CD14-positive monocyte (primary cell): Measurements from ENCODE around the gene SCUBE3. TPM values are rescaled to one million over a fixed set of nuclear protein-coding genes. Genes with fewer than 3 reads are reported as not detected.

ENCODE experiments used
- DNase-seq, 3 donors: peaks; one replicate each; pipeline ENCODE4 v3.0.0-alpha.2; 2011 to 2022
- H2AFZ ChIP-seq: 2 replicates; pipeline ENCODE4 v1.6.0; 2012; ENCODE audit warnings: mild to moderate bottlenecking, low read depth, low read length, inconsistent platforms; ENCODE audit not compliant: insufficient read depth, poor library complexity, severe bottlenecking
- H3K27ac ChIP-seq, 2 donors: 1 replicate in 1 of 2; 2 replicates in 1 of 2; pipeline ENCODE4 v1.5.1; 2012 to 2013; ENCODE audit warnings: low read length in 2 of 2, control low read depth in 1 of 2, inconsistent platforms in 1 of 2, low read depth in 1 of 2, mild to moderate bottlenecking in 1 of 2
- H3K27me3 ChIP-seq, 2 donors: one replicate each; pipeline versions ENCODE4 v1.6.0 to v1.6.1; 2011 to 2013; ENCODE audit warnings: low read length in 2 of 2; ENCODE audit not compliant: control insufficient read depth in 2 of 2, insufficient read depth in 2 of 2
- H3K36me3 ChIP-seq, 2 donors: replicated peaks in 1 of 2; 1 replicate in 1 of 2; 2 replicates in 1 of 2; pipeline versions ENCODE4 v1.5.1 to v1.6.1; 2012 to 2013; ENCODE audit warnings: low read length in 2 of 2, control low read depth in 1 of 2, inconsistent platforms in 1 of 2, mild to moderate bottlenecking in 1 of 2; ENCODE audit not compliant: insufficient read depth in 2 of 2, control insufficient read depth in 1 of 2
- H3K4me1 ChIP-seq, 2 donors: 1 replicate in 1 of 2; 2 replicates in 1 of 2; pipeline versions ENCODE4 v1.5.1 to v1.6.1; 2012 to 2013; ENCODE audit warnings: low read length in 2 of 2, control low read depth in 1 of 2, inconsistent platforms in 1 of 2, mild to moderate bottlenecking in 1 of 2, moderate library complexity in 1 of 2; ENCODE audit not compliant: insufficient read depth in 2 of 2, control insufficient read depth in 1 of 2
- H3K4me2 ChIP-seq: replicated peaks from 2 replicates; pipeline ENCODE3; 2012; ENCODE audit warnings: low read length, moderate library complexity, mild to moderate bottlenecking; ENCODE audit not compliant: poor library complexity, severe bottlenecking; ENCODE audit errors: extremely low read depth
- H3K4me3 ChIP-seq, 3 experiments: fragments of 200-600 bp in 1 of 3; sonication (generic) in 1 of 3; replicated peaks in 1 of 3; 1 replicate in 2 of 3; 2 replicates in 1 of 3; pipeline ENCODE4 v1.5.1; 2011 to 2013; ENCODE audit warnings: low read length in 3 of 3, mild to moderate bottlenecking in 3 of 3, control low read depth in 2 of 3, low read depth in 2 of 3, inconsistent platforms in 1 of 3, moderate library complexity in 1 of 3
- H3K79me2 ChIP-seq: 2 replicates; pipeline ENCODE4 v1.6.0; 2012; ENCODE audit warnings: mild to moderate bottlenecking, control low read depth, inconsistent platforms, low read length, moderate library complexity; ENCODE audit not compliant: insufficient read depth
- H3K9ac ChIP-seq: 2 replicates; pipeline ENCODE4 v1.6.0; 2017; ENCODE audit warnings: low read length, mild to moderate bottlenecking; ENCODE audit not compliant: insufficient read depth, poor library complexity, severe bottlenecking
- H3K9me3 ChIP-seq, 2 donors: replicated peaks in 1 of 2; 1 replicate in 1 of 2; 2 replicates in 1 of 2; pipeline versions ENCODE4 v1.5.1 to v1.6.1; 2012 to 2013; ENCODE audit warnings: low read length in 2 of 2, control low read depth in 1 of 2; ENCODE audit not compliant: control insufficient read depth in 1 of 2, insufficient read depth in 1 of 2
- H4K20me1 ChIP-seq: 2 replicates; pipeline ENCODE4 v1.6.0; 2012; ENCODE audit warnings: mild to moderate bottlenecking, low read length, control low read depth, moderate library complexity; ENCODE audit not compliant: insufficient read depth
- H3K27ac Mint-ChIP-seq, 7 donors: one replicate each; pipeline ENCODE4 v1.8.0; 2020; ENCODE audit warnings: mild to moderate bottlenecking in 7 of 7, mixed read lengths in 7 of 7, moderate library complexity in 6 of 7, inconsistent platforms in 2 of 7
- H3K27me3 Mint-ChIP-seq, 3 donors: one replicate each; pipeline ENCODE4 v1.8.0; 2021 to 2022; ENCODE audit warnings: low read depth in 3 of 3, mild to moderate bottlenecking in 3 of 3, mixed read lengths in 3 of 3, moderate library complexity in 3 of 3, inconsistent platforms in 1 of 3
- H3K36me3 Mint-ChIP-seq, 2 donors: one replicate each; pipeline ENCODE4 v1.8.0; 2020; ENCODE audit warnings: mixed read lengths in 2 of 2, inconsistent platforms in 1 of 2, mild to moderate bottlenecking in 1 of 2
- H3K4me1 Mint-ChIP-seq: one replicate; pipeline ENCODE4 v1.8.0; 2020; ENCODE audit warnings: mild to moderate bottlenecking, mixed read lengths
- H3K4me3 Mint-ChIP-seq, 2 donors: one replicate each; pipeline ENCODE4 v1.8.0; 2020; ENCODE audit warnings: mild to moderate bottlenecking in 2 of 2, mixed read lengths in 2 of 2, moderate library complexity in 1 of 2
- H3K9me3 Mint-ChIP-seq, 7 donors: one replicate each; pipeline ENCODE4 v1.8.0; 2020 to 2022; ENCODE audit warnings: mixed read lengths in 7 of 7, mild to moderate bottlenecking in 6 of 7, moderate library complexity in 6 of 7, inconsistent platforms in 2 of 7
- WGBS: methylation state at CpG from one replicate; pipeline ENCODE4 v1.1.5; 2013; ENCODE audit warnings: missing lambda C conversion rate; ENCODE audit not compliant: insufficient coverage; 5-methylcytosine and 5-hydroxymethylcytosine counted together
- intact Hi-C, 2 donors: fragments of 100-400 bp; cut with micrococcal nuclease; formaldehyde crosslinking; loops; one replicate each; pipeline versions ENCODE4 v1.15.0 to v1.15.1; 2023
- polyA plus RNA-seq, 3 donors: library from polyadenylated mRNA; depleted of rRNA in 1 of 3; unstranded in 2 of 3; stranded (reverse) in 1 of 3; fragments of 300-500 nt in 2 of 3; fragments of >200 nt in 1 of 3; fragmentation: Illumina TruSeq in 2 of 3; gene quantifications; 1 replicate in 2 of 3; 2 replicates in 1 of 3; pipeline ENCODE4 v1.2.3, GENCODE V29; 2012 to 2021
- TF ChIP-seq, protein P1 (sequence below): fragments of 200-600 bp; IDR thresholded peaks from one replicate; pipeline ENCODE4 v1.8.0; 2022; ENCODE audit warnings: antibody characterized with exemption, mild to moderate bottlenecking

Gene SCUBE3
- polyA plus RNA-seq, 3 donors = not detected

DNA sequence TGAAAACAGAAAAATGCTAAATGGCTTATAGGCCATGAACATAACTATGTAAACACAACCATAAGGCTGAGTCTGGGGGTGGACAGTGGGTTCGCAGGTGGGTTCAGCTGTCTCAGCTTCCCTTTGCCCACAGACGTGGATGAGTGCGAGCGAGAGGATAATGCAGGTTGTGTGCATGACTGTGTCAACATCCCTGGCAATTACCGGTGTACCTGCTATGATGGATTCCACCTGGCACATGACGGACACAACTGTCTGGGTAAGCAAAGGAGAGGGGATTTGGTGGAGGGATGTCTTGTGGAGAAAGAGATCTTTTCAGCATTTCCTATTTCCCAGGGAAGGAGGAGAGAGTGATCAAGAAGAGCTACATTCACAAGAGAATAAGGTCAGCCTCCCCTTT is 14.7 kb downstream of the SCUBE3 start:
- Histone ChIP-seq H3K9me3 (no peaks in the 10 kb centered on the region), H4K20me1 (no peaks in the 10 kb centered on the region), H3K4me1 (peaks cover 0 to 2% of the 10 kb centered on the region in 2 donors), H3K4me2 (no peak overlapping the region), H3K27me3 (peaks cover 5 to 8% of the 10 kb centered on the region in 2 donors), H3K4me3 (no peak overlapping the region), H2AFZ (no peak overlapping the region), H3K9ac (no peak overlapping the region), H3K36me3 (no peaks in the 10 kb centered on the region), H3K27ac (no peak overlapping the region), H3K79me2 (no peaks in the 10 kb centered on the region)
- DNase-seq = no peak
- TF ChIP-seq, protein P1, sequence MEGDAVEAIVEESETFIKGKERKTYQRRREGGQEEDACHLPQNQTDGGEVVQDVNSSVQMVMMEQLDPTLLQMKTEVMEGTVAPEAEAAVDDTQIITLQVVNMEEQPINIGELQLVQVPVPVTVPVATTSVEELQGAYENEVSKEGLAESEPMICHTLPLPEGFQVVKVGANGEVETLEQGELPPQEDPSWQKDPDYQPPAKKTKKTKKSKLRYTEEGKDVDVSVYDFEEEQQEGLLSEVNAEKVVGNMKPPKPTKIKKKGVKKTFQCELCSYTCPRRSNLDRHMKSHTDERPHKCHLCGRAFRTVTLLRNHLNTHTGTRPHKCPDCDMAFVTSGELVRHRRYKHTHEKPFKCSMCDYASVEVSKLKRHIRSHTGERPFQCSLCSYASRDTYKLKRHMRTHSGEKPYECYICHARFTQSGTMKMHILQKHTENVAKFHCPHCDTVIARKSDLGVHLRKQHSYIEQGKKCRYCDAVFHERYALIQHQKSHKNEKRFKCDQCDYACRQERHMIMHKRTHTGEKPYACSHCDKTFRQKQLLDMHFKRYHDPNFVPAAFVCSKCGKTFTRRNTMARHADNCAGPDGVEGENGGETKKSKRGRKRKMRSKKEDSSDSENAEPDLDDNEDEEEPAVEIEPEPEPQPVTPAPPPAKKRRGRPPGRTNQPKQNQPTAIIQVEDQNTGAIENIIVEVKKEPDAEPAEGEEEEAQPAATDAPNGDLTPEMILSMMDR = no peak
- 95% methylated on average over 4 of the region's 6 CpGs for WGBS
- H3K27ac Mint-ChIP-seq = no peak overlapping the region
- peaks cover 0 to 2% of the 10 kb centered on the region in 2 donors for H3K36me3 Mint-ChIP-seq
- intact Hi-C loops = no loop called here
- H3K4me1 Mint-ChIP-seq = peaks cover 3% of the 10 kb centered on the region
- H3K9me3 Mint-ChIP-seq = peaks cover 0 to 3% (median 0%) of the 10 kb centered on the region in 7 donors
- peaks cover 15 to 26% (median 19%) of the 10 kb centered on the region in 3 donors for H3K27me3 Mint-ChIP-seq
- no peak overlapping the region for H3K4me3 Mint-ChIP-seq

DNA sequence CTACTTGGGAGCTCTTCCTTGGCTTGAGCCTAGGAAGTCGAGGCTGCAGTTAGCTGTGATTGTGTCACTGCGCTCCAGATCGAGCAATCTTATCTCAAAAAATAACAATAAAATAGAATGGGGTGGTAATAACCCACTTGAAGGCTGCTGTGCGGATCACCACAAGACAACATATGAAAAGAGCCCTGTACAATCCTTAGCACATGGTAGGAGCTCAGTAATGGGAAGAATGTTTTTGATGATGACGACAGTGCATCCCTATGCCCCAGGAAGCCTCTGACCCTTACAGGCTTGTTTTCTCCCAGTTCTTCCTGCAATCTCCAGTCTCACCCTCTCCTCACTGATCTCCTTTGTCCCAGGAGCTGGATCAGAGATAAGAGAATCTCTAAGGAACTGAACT is 15.5 kb downstream of the SCUBE3 start:
- Mint-ChIP-seq H3K9me3 (peaks cover 0 to 3% (median 0%) of the 10 kb centered on the region in 7 donors), H3K36me3 (peaks cover 0 to 2% of the 10 kb centered on the region in 2 donors), H3K27ac (no peak overlapping the region), H3K27me3 (peaks cover 12 to 18% (median 15%) of the 10 kb centered on the region in 3 donors), H3K4me3 (no peak overlapping the region), H3K4me1 (peaks cover 3% of the 10 kb centered on the region)
- Histone ChIP-seq H4K20me1 (no peaks in the 10 kb centered on the region), H3K4me1 (peaks cover 0 to 2% of the 10 kb centered on the region in 2 donors), H3K4me3 (no peak overlapping the region), H3K9ac (no peak overlapping the region), H3K27ac (no peak overlapping the region), H3K27me3 (peaks cover 2 to 8% of the 10 kb centered on the region in 2 donors), H2AFZ (no peak overlapping the region), H3K79me2 (no peaks in the 10 kb centered on the region), H3K4me2 (no peak overlapping the region), H3K36me3 (no peaks in the 10 kb centered on the region), H3K9me3 (no peaks in the 10 kb centered on the region)
- DNase-seq = no peak
- no CpG with 5 or more reads among the region's 5 CpGs for WGBS
- intact Hi-C loops = no loop called here
- TF ChIP-seq, protein P1 = no peak
